HepG2 (cell line): ENCODE measurements around the gene CCDC158. TPM values are rescaled to one million over a fixed set of nuclear protein-coding genes. Genes with fewer than 3 reads are reported as not detected.

ENCODE experiments used
- ATF4 ChIP-seq, 2 experiments: fragments of 450-650 bp in 1 of 2; sonication (generic) in 1 of 2; formaldehyde crosslinking; IDR thresholded peaks; 2 replicates each; pipeline versions ENCODE4 v1.5.0 to v1.8.0; 2020 to 2022; ENCODE audit warnings: mild to moderate bottlenecking in 1 of 2, missing genetic modification reagents in 1 of 2
- CSRNP1 ChIP-seq: sonication (generic); formaldehyde crosslinking; IDR thresholded peaks from 2 replicates; pipeline ENCODE4 v1.8.1; 2023; ENCODE audit warnings: mild to moderate bottlenecking, missing genetic modification reagents
- GATAD2A ChIP-seq: IDR thresholded peaks from 2 replicates; pipeline ENCODE4 v1.6.1; 2016
- JUN ChIP-seq: sonication (generic); formaldehyde crosslinking; IDR thresholded peaks from 2 replicates; pipeline ENCODE4 v1.4.0; 2020; ENCODE audit warnings: mild to moderate bottlenecking, missing genetic modification reagents
- MIER2 ChIP-seq: IDR thresholded peaks from 2 replicates; pipeline ENCODE4 v1.6.1; 2016; ENCODE audit warnings: missing biosample characterization, missing genetic modification reagents
- PLSCR1 ChIP-seq: sonication (generic); formaldehyde crosslinking; IDR thresholded peaks from 2 replicates; pipeline ENCODE4 v1.5.0; 2020; ENCODE audit warnings: missing genetic modification reagents, mild to moderate bottlenecking, borderline replicate concordance
- POGZ ChIP-seq: sonication (generic); formaldehyde crosslinking; IDR thresholded peaks from 2 replicates; pipeline ENCODE4 v1.4.0; 2020; ENCODE audit warnings: mild to moderate bottlenecking, missing genetic modification reagents
- TP53 ChIP-seq: sonication (generic); formaldehyde crosslinking; conservative IDR thresholded peaks from 2 replicates; pipeline ENCODE4 v1.4.0; 2020; ENCODE audit warnings: missing genetic modification reagents
- ZNF619 ChIP-seq: sonication (generic); formaldehyde crosslinking; IDR thresholded peaks from 2 replicates; pipeline ENCODE4 v1.4.0; 2020; ENCODE audit warnings: mild to moderate bottlenecking, missing genetic modification reagents
- ZNF740 ChIP-seq: sonication (generic); formaldehyde crosslinking; IDR thresholded peaks from 2 replicates; pipeline ENCODE4 v1.4.0; 2020; ENCODE audit warnings: missing genetic modification reagents
- polyA plus RNA-seq, 8 experiments: library from polyadenylated mRNA; depleted of rRNA in 3 of 8; stranded (reverse) in 7 of 8; unstranded in 1 of 8; fragments of >200 nt; fragmentation: Illumina TruSeq in 4 of 8; extraction: Trizol in 4 of 8; gene quantifications; 2 replicates each; pipeline versions ENCODE4 v1.2.1 to v1.2.3, GENCODE V29; 2011 to 2016; ENCODE audit warnings: low read depth in 4 of 8, missing spikeins in 1 of 8, mixed read lengths in 1 of 8; ENCODE audit not compliant: insufficient read depth in 1 of 8
- total RNA-seq, 5 experiments: library from RNA; depleted of rRNA; stranded (reverse); fragments of >200 nt; fragmentation: Illumina TruSeq; extraction: Trizol; gene quantifications; 2 replicates each; pipeline ENCODE4 v1.2.3, GENCODE V29; 2016; ENCODE audit warnings: low read depth in 1 of 5

CCDC158 gene
- total and polyA plus RNA-seq, 2 of the 13 experiments (the other 11 are each of a cell fraction or from before 2014, with no cell fraction given): not detected

- TF ChIP-seq TP53 (CRISPR knock-in tag): peak; percentile 99
- TF ChIP-seq ATF4 (CRISPR knock-in tag; IDR thresholded peaks at IDR 0.05): no peak
- no peak for TF ChIP-seq JUN
- TF ChIP-seq ZNF740 (CRISPR knock-in tag): 0 out of 2 replicates have a peak, but pooled peaks have one; percentile 49
- no peak for TF ChIP-seq CSRNP1 (CRISPR knock-in tag)
- 0 out of 2 replicates have a peak, but pooled peaks have one; percentile 23 for TF ChIP-seq POGZ
- no peak for TF ChIP-seq GATAD2A
- no peak for TF ChIP-seq ZNF619 (CRISPR knock-in tag)
- no peak for TF ChIP-seq PLSCR1 (CRISPR knock-in tag)
- TF ChIP-seq MIER2 (CRISPR knock-in tag): peak; percentile 35; the same call in 1 of the 2 replicates
Observed at GRCh38 chr4:76388160-76388908, 32.6 kb downstream of the CCDC158 start (continued).
